HG03558 (cell line): ENCODE results near the gene IFI44.
A peak's percentile ranks its signal among the peaks of the same experiment; 100 is the strongest.

Experiments used
- ATAC-seq: cut with Tn5 transposase; IDR thresholded peaks from one replicate; pipeline ENCODE4 v1.9.1; 2021; ENCODE audit warnings: moderate number of reproducible peaks; ENCODE audit not compliant: unreplicated experiment; ENCODE audit errors: extremely low read depth

The IFI44 gene

DNA sequence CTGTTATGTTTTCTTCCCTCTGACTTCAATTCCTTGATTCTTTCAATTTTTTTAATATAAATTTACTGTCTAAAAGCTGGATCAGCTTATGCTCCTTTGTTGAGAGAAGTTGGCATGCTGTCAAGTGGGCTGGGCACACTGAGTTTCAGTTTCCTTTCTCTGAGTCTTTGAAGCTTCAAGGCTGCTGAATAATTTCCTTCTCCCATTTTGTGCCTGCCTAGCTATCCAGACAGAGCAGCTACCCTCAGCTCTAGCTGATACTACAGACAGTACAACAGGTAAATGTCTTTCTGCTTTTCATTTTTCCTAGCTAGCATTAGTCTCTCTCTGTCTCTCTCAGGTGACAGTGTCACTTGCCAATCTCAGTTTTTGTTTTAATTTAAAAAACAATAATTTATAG lies at the start of gene IFI44:
Gene IFI44, plus strand, starts transcription at position 204 of the 400 bp plus-strand sequence. CDS start 365 bp downstream, outside the sequence.
- ATAC-seq = peak; percentile 90

GRCh38 chr1:78601068-78601467 lies 48.6 kb upstream of the IFI44 start:
- ATAC-seq = no peak

- no peak for ATAC-seq
Measured at GRCh38 chr1:78603206-78603605, 46.4 kb upstream of the IFI44 start.

GRCh38 chr1:78604643-78605042 lies 45.0 kb upstream of the IFI44 start:
- ATAC-seq = no peak

- ATAC-seq = no peak
Measured at GRCh38 chr1:78606274-78606673, 43.4 kb upstream of the IFI44 start.

DNA sequence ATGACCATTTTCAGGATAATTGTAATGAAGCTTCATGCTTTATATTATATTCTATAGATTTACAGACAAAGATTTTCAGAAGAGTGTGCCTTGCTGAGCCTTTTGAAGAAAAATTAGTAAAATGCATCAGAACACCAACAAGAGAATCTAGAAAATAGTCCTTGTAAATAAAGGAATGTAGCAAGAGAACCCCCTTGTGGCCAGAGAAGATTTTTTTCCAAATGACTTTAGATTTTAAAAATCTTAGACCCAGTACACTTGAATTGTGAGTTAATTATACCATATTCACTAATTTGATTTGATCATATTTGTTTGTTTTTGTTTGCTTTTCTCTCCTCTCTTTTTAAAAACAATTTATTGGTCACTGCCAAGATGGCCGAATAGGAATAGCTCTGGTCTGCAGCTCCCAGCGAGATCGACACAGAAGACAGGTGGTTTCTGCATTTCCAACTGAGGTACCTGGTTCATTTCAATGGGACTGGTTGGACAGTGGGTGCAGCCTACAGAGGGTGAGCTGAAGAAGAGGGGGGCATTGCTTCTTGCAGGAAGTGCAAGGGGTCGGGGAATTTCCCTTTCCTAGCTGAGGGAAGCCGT lies 42.2 kb upstream of the IFI44 start:
- ATAC-seq = no peak

- ATAC-seq = no peak
Measured at GRCh38 chr1:78607944-78608343, 41.7 kb upstream of the IFI44 start.

DNA sequence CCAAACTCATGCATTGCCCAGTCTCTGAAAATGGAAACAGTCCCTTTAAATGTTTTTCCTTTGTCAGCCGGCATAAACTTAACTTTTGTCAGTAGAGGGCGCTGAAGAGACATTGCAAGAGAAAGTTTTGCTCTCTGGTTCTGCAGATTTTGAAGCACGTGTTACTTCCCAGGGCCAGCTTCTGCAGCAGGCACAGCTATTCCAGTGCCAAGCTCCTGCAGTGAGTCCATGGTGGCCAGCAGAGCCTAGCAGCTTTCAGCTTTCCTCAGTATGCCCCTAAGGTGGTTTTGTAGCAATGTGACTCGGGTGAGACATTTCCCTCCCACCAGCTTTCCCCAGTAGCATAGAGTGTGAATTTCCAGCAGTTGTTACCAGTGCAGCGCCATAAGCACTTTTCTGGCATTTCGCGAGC lies 32.0 kb upstream of the IFI44 start:
- no peak for ATAC-seq

- no peak for ATAC-seq
Measured at GRCh38 chr1:78619032-78619431, 30.6 kb upstream of the IFI44 start.

DNA sequence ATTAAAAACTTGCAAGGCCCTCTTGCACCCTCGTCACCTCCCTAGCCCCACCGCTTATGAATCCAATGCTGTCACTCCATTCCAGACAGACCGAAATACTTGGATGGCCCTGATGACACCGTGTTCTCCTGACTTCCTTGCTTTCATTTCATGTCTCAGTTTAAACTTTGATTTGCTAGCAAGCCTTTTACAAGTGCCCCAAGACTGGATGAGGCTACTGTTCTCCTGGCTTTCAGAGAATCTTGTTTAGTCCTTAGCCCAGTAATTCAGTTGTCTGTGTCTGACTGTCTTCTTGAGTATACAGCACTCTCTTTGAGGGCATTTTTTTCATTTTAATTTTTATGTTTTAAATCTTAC lies 30.2 kb upstream of the IFI44 start:
- ATAC-seq = no peak

DNA sequence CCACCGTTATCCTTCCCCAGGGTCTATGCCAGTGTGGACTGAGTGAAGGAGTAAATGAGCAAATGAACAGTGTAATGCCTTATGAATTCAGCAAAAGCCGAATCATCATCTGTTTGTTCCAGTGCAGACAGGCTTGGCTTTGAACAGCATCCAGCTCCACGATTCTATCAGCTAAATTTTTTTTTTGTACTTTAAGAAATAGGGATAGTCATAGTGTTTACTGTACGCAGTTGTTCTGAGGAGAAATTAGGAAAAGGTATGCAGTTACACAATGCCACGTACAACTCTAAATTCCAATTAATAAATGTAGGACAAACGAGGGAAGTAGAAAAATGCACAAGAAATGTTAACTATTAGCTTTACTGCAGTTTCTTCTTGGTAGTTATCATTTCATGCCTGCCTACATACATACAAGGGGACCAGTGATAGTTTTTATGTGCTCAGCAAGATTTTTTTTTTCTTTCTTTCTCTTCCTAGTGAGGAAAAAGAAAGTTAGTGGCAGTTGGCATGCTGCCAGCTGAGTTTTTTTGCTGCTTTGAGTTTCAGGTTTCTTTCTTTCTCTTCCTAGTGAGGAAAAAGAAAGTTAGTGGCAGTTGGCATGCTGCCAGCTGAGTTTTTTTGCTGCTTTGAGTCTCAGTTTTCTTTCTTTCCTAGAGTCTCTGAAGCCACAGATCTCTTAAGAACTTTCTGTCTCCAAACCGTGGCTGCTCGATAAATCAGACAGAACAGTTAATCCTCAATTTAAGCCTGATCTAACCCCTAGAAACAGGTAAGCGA lies 29.6 kb upstream of the IFI44 start, which contains the start of gene IFI44L:
Gene IFI44L, plus strand, starts transcription at position 646 of the 777 bp plus-strand sequence. CDS start 7,468 bp downstream, outside the sequence.
- ATAC-seq = peak; percentile 29

GRCh38 chr1:78620666-78621065 lies 29.0 kb upstream of the IFI44 start:
- no peak for ATAC-seq

- ATAC-seq = no peak
Measured at GRCh38 chr1:78622548-78622947, 27.1 kb upstream of the IFI44 start.

DNA sequence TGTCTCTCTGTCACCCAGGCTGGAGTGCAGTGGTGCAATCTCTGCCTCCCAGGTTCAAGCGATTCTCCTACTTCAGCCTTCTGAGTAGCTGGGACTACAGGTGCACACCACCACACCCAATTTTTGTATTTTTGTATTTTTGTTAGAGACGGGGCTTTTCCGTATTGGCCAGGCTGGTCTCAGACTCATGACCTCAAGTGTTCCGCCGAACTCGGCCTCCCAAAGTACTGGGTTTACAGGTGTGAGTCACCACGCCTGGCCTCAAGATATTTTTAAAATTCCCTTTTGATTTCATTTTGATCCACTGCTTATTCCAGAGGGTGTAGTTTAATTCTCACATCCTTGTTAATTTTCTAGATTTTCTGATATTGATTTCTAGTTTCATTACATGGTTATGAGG lies 25.6 kb upstream of the IFI44 start:
- ATAC-seq = no peak

DNA sequence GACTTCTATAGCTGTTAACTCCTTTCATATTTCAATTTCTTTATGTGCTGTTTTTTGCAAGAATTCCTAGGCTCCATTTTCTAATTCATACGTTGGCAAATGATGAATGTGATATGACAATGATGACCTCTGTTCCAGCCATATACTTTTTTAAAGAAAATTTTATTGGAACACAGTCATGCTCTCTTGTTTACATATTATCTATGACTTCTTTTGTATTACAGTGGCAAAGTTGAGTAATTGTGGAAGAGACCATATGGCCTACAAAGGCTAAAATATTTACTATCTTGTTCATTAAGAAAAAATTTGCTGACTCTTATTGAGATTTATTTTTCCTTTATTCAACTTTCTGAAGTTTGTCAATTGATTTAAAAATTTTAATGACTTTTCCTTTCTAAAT lies 22.3 kb upstream of the IFI44 start:
- no peak for ATAC-seq

- no peak for ATAC-seq
Measured at GRCh38 chr1:78630600-78630999, 19.0 kb upstream of the IFI44 start.

GRCh38 chr1:78633209-78633608 lies 16.4 kb upstream of the IFI44 start:
- ATAC-seq = no peak

DNA sequence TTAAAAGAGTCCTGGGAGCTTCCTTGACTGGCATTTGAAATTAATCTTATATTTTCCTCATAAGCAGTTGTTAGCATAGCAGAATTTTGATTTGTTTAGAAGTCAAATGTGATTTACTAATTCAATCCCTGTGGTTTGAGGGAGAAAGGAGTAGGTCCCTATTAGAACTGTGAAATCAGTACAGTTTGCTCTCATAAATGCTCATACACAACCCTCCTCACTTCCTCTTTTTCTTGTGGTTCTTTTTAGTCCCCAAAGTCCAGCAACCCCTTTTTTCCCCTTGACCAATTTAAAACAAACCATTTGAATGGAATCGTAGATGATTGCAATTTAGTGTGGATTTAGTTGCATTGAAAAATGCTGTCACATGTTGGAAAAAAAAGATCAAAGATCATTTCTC lies 9.2 kb upstream of the IFI44 start:
- ATAC-seq = no peak

DNA sequence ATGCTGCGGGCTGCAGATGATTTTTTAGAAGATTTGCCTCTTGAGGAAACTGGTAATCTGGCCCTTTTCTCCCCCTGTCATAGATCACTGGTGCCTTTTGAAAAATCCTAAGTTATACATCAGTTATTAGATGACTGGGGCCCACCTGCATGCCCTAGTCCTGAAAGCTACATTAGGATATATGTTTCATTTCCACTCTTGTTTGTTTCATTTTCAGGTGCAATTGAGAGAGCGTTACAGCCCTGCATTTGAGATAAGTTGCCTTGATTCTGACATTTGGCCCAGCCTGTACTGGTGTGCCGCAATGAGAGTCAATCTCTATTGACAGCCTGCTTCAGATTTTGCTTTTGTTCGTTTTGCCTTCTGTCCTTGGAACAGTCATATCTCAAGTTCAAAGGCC lies 8.1 kb upstream of the IFI44 start:
- ATAC-seq = no peak

GRCh38 chr1:78645723-78646122 lies 3.9 kb upstream of the IFI44 start:
- ATAC-seq = no peak

DNA sequence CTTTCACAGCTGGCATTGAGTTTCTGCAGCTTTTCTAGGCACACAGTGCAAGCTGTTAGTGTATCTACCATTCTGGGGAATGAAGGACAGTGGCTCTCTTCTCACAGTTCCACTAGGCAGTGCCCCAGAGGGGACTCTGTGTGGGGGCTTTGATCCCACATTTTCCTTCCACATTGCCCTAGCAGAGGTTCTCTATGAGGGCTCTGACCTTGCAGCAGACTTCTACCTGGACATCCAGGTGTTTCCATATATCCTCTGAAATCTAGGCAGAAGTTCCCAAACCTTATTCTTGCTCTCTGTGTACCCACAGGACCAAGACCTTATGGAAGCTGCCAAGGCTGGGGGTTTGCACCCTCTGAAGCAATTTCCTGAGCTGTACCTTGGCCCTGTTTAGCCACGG lies 2.4 kb upstream of the IFI44 start:
- ATAC-seq = no peak

GRCh38 chr1:78650114-78650660 lies 556 bp downstream of the IFI44 start:
- no peak for ATAC-seq
